Activated CD4-positive, alpha-beta T cell treated with anti-CD3 and anti-CD28 coated beads, Interleukin-2, Interleukin-4, amounts not matched to agents 100 ng/mL and 50 ng/mL, durations not matched to agents 16 hours and 8 hours (primary cell): ENCODE results near the gene NCOA1.
"Not testable (repeated sequence)": the region's sequence is repeated elsewhere in the genome, so short reads cannot be mapped to it uniquely, and the experiment has no call there.

ENCODE experiments used
- DNase-seq: peaks from one replicate; pipeline ENCODE4 v3.0.0-alpha.2; 2020; ENCODE audit warnings: low spot score

NCOA1 gene

GRCh38 chr2:24539258-24539657 is 48.2 kb downstream of the NCOA1 start:
- DNase-seq, result no peak

GRCh38 chr2:24540011-24540477 is 49.0 kb downstream of the NCOA1 start:
- DNase-seq, result no peak

GRCh38 chr2:24541621-24542020 is 50.6 kb downstream of the NCOA1 start:
- DNase-seq, result no peak

- no peak for DNase-seq
Observed at GRCh38 chr2:24542269-24542872, 51.3 kb downstream of the NCOA1 start.

- DNase-seq, result no peak
Observed at GRCh38 chr2:24543252-24543651, 52.2 kb downstream of the NCOA1 start.

GRCh38 chr2:24544456-24545115 is 53.5 kb downstream of the NCOA1 start:
- no peak for DNase-seq

- no peak for DNase-seq
Observed at GRCh38 chr2:24546669-24547068, 55.6 kb downstream of the NCOA1 start.

GRCh38 chr2:24548058-24548457 is 57.0 kb downstream of the NCOA1 start:
- no peak for DNase-seq

GRCh38 chr2:24550301-24550700 is 59.2 kb downstream of the NCOA1 start:
- DNase-seq, result not testable (repeated sequence)

GRCh38 chr2:24551016-24551415 is 60.0 kb downstream of the NCOA1 start:
- no peak for DNase-seq

- DNase-seq, result no peak
Observed at GRCh38 chr2:24552836-24553235, 61.8 kb downstream of the NCOA1 start.

- DNase-seq, result no peak
Observed at GRCh38 chr2:24558781-24559472, 67.9 kb downstream of the NCOA1 start.

- DNase-seq, result no peak
Observed at GRCh38 chr2:24559473-24560113, 68.5 kb downstream of the NCOA1 start.

GRCh38 chr2:24565537-24565936 is 74.5 kb downstream of the NCOA1 start:
- DNase-seq, result no peak

GRCh38 chr2:24566209-24566608 is 75.2 kb downstream of the NCOA1 start:
- no peak for DNase-seq

GRCh38 chr2:24566630-24567029 is 75.6 kb downstream of the NCOA1 start:
- DNase-seq, result no peak

GRCh38 chr2:24568551-24568950 is 77.5 kb downstream of the NCOA1 start:
- DNase-seq, result no peak

- not testable (repeated sequence) for DNase-seq
Observed at GRCh38 chr2:24569565-24569964, 78.5 kb downstream of the NCOA1 start.

- no peak for DNase-seq
Observed at GRCh38 chr2:24570225-24570624, 79.2 kb downstream of the NCOA1 start.

GRCh38 chr2:24571828-24572442 is 80.9 kb downstream of the NCOA1 start:
- no peak for DNase-seq

GRCh38 chr2:24576146-24576545 is 85.1 kb downstream of the NCOA1 start:
- peak; percentile 38 for DNase-seq

- DNase-seq, result peak; percentile 68
Observed at GRCh38 chr2:24576617-24577016, 85.6 kb downstream of the NCOA1 start.
